Loucy (cell line): ENCODE measurements around the gene MKLN1.

Source experiments
- CTCF ChIP-seq: fragments of 200-600 bp; sonication (generic); conservative IDR thresholded peaks from 2 replicates; pipeline ENCODE4 v1.5.1; 2014; ENCODE audit warnings: mild to moderate bottlenecking, antibody characterized with exemption, low read length
- EZH2phosphoT487 ChIP-seq: fragments of 200-600 bp; IDR thresholded peaks from 2 replicates; pipeline ENCODE4 v1.6.1; 2018; ENCODE audit warnings: antibody characterized with exemption, mild to moderate bottlenecking, moderate library complexity, borderline replicate concordance

- TF ChIP-seq EZH2phosphoT487, result no peak
- no peak for TF ChIP-seq CTCF
Measured at GRCh38 chr7:131385039-131385605, 57.4 kb downstream of the MKLN1 start.
